ENCODE results near the gene OPN1LW. TPM values are rescaled to one million over a fixed set of nuclear protein-coding genes. Genes with fewer than 3 reads are reported as not detected.

The OPN1LW gene
- not detected in 5 replicates for total RNA-seq (2022; extraction: Qiagen RNA extraction; ENCODE audit: low read depth)

DNA sequence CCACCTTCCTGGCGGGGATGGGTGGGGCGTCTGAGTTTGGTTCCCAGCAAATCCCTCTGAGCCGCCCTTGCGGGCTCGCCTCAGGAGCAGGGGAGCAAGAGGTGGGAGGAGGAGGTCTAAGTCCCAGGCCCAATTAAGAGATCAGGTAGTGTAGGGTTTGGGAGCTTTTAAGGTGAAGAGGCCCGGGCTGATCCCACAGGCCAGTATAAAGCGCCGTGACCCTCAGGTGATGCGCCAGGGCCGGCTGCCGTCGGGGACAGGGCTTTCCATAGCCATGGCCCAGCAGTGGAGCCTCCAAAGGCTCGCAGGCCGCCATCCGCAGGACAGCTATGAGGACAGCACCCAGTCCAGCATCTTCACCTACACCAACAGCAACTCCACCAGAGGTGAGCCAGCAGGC, at the start of gene OPN1LW:
Gene OPN1LW (plus strand): TSS at position 234 of the 400 bp plus-strand sequence. CDS start 41 bp downstream, at position 275.

GRCh38 chrX:154097589-154098541, 46.2 kb upstream of the OPN1LW start, which contains the start of gene MECP2:
TSS of gene MECP2 (minus strand) at chrX:154097717.

DNA sequence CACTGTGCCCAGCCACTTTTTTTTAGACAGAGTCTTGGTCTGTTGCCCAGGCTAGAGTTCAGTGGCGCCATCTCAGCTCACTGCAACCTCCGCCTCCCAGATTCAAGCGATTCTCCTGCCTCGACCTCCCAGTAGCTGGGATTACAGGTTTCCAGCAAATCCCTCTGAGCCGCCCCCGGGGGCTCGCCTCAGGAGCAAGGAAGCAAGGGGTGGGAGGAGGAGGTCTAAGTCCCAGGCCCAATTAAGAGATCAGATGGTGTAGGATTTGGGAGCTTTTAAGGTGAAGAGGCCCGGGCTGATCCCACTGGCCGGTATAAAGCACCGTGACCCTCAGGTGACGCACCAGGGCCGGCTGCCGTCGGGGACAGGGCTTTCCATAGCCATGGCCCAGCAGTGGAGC, 38.3 kb downstream of the OPN1LW start, which contains the start of gene OPN1MW:
Gene OPN1MW (plus strand): TSS at position 301 of the 400 bp plus-strand sequence. CDS start 82 bp downstream, at position 383.

Other genes with a start within 250 kb of the OPN1LW start
- not detected in 5 replicates for gene AVPR2, start 239.6 kb upstream of the OPN1LW start, total RNA-seq (2022; extraction: Qiagen RNA extraction; ENCODE audit: low read depth)
- 0.98 to 2.9 TPM (median 2.2 TPM) in 5 replicates for gene ARHGAP4, start 218.0 kb upstream of the OPN1LW start, total RNA-seq (2022; extraction: Qiagen RNA extraction; ENCODE audit: low read depth)
- 197 to 231 TPM (median 204 TPM) in 5 replicates for gene NAA10, start 209.2 kb upstream of the OPN1LW start, total RNA-seq (2022; extraction: Qiagen RNA extraction; ENCODE audit: low read depth)
- 0.38 TPM in 1 of 5 replicates, not detected in the others for gene RENBP, start 199.6 kb upstream of the OPN1LW start, total RNA-seq (2022; extraction: Qiagen RNA extraction; ENCODE audit: low read depth)
- 25.8 to 45.1 TPM (median 41.4 TPM) in 5 replicates for gene HCFC1, start 172.4 kb upstream of the OPN1LW start, total RNA-seq (2022; extraction: Qiagen RNA extraction; ENCODE audit: low read depth)
- gene TMEM187, start 171.5 kb upstream of the OPN1LW start, total RNA-seq (2022; extraction: Qiagen RNA extraction; ENCODE audit: low read depth): 4.2 to 10.2 TPM (median 5.9 TPM) in 5 replicates
- gene IRAK1, start 124.3 kb upstream of the OPN1LW start, total RNA-seq (2022; extraction: Qiagen RNA extraction; ENCODE audit: low read depth): 150 to 229 TPM (median 227 TPM) in 5 replicates
- 14.2 to 23.1 TPM (median 18.0 TPM) in 5 replicates for gene MECP2, start 46.5 kb upstream of the OPN1LW start, total RNA-seq (2022; extraction: Qiagen RNA extraction; ENCODE audit: low read depth)
- gene OPN1MW, start 38.4 kb downstream of the OPN1LW start, total RNA-seq (2022; extraction: Qiagen RNA extraction; ENCODE audit: low read depth): not detected in 5 replicates
- gene OPN1MW2, start 75.5 kb downstream of the OPN1LW start, total RNA-seq (2022; extraction: Qiagen RNA extraction; ENCODE audit: low read depth): not detected in 5 replicates
- gene OPN1MW3, start 113.3 kb downstream of the OPN1LW start, total RNA-seq (2022; extraction: Qiagen RNA extraction; ENCODE audit: low read depth): not detected in 5 replicates
- gene TEX28, start 150.9 kb downstream of the OPN1LW start, total RNA-seq (2022; extraction: Qiagen RNA extraction; ENCODE audit: low read depth): not detected in 5 replicates
- not detected in 5 replicates for gene TKTL1, start 151.6 kb downstream of the OPN1LW start, total RNA-seq (2022; extraction: Qiagen RNA extraction; ENCODE audit: low read depth)
- gene FLNA, start 230.4 kb downstream of the OPN1LW start, total RNA-seq (2022; extraction: Qiagen RNA extraction; ENCODE audit: low read depth): 1,086 to 1,787 TPM (median 1,647 TPM) in 5 replicates
- gene EMD, start 235.1 kb downstream of the OPN1LW start, total RNA-seq (2022; extraction: Qiagen RNA extraction; ENCODE audit: low read depth): 129 to 165 TPM (median 156 TPM) in 5 replicates